ENCODE measurements around the gene RARB.
A peak's percentile ranks its signal among the peaks of the same experiment; 100 is the strongest.

Gene RARB

DNA sequence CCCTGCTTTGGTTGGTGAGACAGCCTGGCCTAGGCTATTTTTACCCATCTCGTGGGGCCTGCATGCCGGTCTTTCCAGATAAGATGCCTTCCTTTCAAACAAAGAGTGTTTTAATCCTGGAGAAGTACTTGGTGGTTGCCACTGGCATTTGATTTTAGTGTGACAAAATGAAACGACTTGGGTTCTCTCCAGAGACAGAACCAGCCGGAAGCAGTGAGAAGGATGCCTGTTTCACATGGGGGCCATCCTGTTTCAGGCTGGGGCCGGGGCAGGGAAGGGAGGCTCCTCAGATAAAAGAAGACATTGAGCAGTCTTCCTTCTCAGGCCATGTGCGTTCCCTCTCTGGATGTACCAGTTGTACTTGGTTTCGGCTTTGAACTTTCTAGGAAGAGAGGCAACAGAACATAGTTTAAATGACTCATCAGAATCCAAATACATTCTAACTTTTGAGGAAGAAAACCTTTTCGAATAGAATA is 161.8 kb downstream of the RARB start:
- DNase-seq (ENCODE audit: extremely low spot score), result no peak
- ChIA-PET CTCF (no interaction called here), POLR2A (no interaction called here)
- TF ChIP-seq ZNF384 (IDR thresholded peaks at IDR 0.05), result no peak
- TF ChIP-seq L3MBTL2 (conservative IDR thresholded peaks at IDR 0.05), result no peak
- TF ChIP-seq CTBP1 (IDR thresholded peaks at IDR 0.05; ENCODE audit: borderline replicate concordance), result no peak
- TF ChIP-seq TARDBP (IDR thresholded peaks at IDR 0.05), result no peak
- no peak for TF ChIP-seq HDGF (IDR thresholded peaks at IDR 0.05; ENCODE audit: borderline replicate concordance)
- TF ChIP-seq LEF1 (IDR thresholded peaks at IDR 0.05; ENCODE audit: borderline replicate concordance), result no peak
- TF ChIP-seq, protein P1, sequence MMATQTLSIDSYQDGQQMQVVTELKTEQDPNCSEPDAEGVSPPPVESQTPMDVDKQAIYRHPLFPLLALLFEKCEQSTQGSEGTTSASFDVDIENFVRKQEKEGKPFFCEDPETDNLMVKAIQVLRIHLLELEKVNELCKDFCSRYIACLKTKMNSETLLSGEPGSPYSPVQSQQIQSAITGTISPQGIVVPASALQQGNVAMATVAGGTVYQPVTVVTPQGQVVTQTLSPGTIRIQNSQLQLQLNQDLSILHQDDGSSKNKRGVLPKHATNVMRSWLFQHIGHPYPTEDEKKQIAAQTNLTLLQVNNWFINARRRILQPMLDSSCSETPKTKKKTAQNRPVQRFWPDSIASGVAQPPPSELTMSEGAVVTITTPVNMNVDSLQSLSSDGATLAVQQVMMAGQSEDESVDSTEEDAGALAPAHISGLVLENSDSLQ (IDR thresholded peaks at IDR 0.05), result no peak
- no peak for TF ChIP-seq NFRKB (IDR thresholded peaks at IDR 0.05)
- no peak for TF ChIP-seq SP1 (IDR thresholded peaks at IDR 0.05)
- no peak for TF ChIP-seq SUZ12 (IDR thresholded peaks at IDR 0.05)
- no peak for TF ChIP-seq FOXK2 (IDR thresholded peaks at IDR 0.05)
- TF ChIP-seq BHLHE40 (IDR thresholded peaks at IDR 0.05; ENCODE audit: borderline replicate concordance), result no peak
- TF ChIP-seq ELF4 (IDR thresholded peaks at IDR 0.05), result no peak
- TF ChIP-seq FOXA1 (IDR thresholded peaks at IDR 0.05), result no peak
- no peak for TF ChIP-seq ARNT (IDR thresholded peaks at IDR 0.05)
- no peak for TF ChIP-seq FOXM1 (IDR thresholded peaks at IDR 0.05; ENCODE audit: borderline replicate concordance)

DNA sequence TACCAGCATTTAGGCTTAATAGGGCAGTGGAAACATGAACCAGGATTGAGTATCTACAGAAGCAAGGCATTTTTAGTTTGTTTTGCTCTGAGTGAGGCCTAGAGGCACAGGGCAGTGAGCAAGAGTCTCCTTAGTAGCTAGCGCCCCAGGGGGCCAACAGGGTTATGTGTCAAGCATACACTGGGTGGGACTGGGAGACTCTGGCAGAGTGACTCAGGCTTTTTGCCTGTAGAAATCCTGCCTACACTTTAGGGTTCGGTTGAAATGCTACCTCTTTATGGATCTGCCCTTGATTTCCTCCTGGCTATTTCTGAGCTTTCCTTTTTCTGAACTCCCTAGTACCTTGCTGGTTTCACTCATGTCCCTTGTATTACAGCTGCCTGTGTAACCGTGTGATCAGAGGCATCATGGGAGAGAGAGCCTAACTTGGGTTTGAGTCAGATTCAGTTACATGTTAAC is 164.5 kb downstream of the RARB start:
- peak; percentile 22 for DNase-seq (ENCODE audit: extremely low spot score)
- no peak for TF ChIP-seq SP1 (IDR thresholded peaks at IDR 0.05)
- TF ChIP-seq ZNF384 (IDR thresholded peaks at IDR 0.05), result no peak
- no peak for TF ChIP-seq CTBP1 (IDR thresholded peaks at IDR 0.05; ENCODE audit: borderline replicate concordance)
- no peak for TF ChIP-seq FOXK2 (IDR thresholded peaks at IDR 0.05)
- TF ChIP-seq FOXM1 (IDR thresholded peaks at IDR 0.05; ENCODE audit: borderline replicate concordance), result no peak
- TF ChIP-seq L3MBTL2 (conservative IDR thresholded peaks at IDR 0.05), result no peak
- TF ChIP-seq, protein P1 (IDR thresholded peaks at IDR 0.05), result no peak
- no peak for TF ChIP-seq LEF1 (IDR thresholded peaks at IDR 0.05; ENCODE audit: borderline replicate concordance)
- no peak for TF ChIP-seq HDGF (IDR thresholded peaks at IDR 0.05; ENCODE audit: borderline replicate concordance)
- ChIA-PET CTCF (interaction anchor here (0.6 to 1.2 kb wide), 3 partner anchors 298 to 911 kb away, joined by 3 read pairs; no protein-coding TSS in a partner anchor), POLR2A (interaction anchor here (1.1 kb wide), 1 partner anchor 164 kb away, joined by 4 read pairs; the partner anchor contains the start of gene RARB)

DNA sequence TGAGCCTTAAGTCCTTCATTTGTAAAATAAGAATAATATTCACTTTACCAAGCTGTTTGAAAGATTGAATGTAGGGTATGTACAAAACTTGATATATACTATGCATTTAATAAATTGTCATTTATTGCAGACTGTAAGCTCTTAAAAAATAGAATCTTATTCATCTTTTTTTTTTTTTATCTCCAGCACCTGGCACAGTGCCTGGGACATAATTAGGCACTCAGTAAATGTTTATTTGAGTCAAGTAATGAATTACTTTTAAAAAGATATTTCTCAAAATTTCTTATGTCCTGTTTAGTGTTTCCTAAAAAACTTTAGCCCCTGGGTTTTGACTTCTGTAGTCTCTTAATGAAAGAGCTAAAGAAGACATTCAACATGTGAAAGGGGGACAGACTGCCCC is 164.9 kb downstream of the RARB start:
- TF ChIP-seq LEF1 (IDR thresholded peaks at IDR 0.05; ENCODE audit: borderline replicate concordance), result no peak
- no peak for TF ChIP-seq BHLHE40 (IDR thresholded peaks at IDR 0.05; ENCODE audit: borderline replicate concordance)
- TF ChIP-seq, protein P1 (IDR thresholded peaks at IDR 0.05), result no peak
- TF ChIP-seq FOXK2 (IDR thresholded peaks at IDR 0.05), result no peak
- no peak for TF ChIP-seq SP1 (IDR thresholded peaks at IDR 0.05)
- TF ChIP-seq TARDBP (IDR thresholded peaks at IDR 0.05), result no peak
- no peak for TF ChIP-seq L3MBTL2 (conservative IDR thresholded peaks at IDR 0.05)
- no peak for TF ChIP-seq ELF4 (IDR thresholded peaks at IDR 0.05)
- no peak for TF ChIP-seq ZNF384 (IDR thresholded peaks at IDR 0.05)
- TF ChIP-seq HDGF (IDR thresholded peaks at IDR 0.05; ENCODE audit: borderline replicate concordance), result no peak
- no peak for TF ChIP-seq NFRKB (IDR thresholded peaks at IDR 0.05)
- TF ChIP-seq CTBP1 (IDR thresholded peaks at IDR 0.05; ENCODE audit: borderline replicate concordance), result no peak
- no peak for TF ChIP-seq FOXA1 (IDR thresholded peaks at IDR 0.05)
- TF ChIP-seq SUZ12 (IDR thresholded peaks at IDR 0.05), result no peak
- no peak for TF ChIP-seq ARNT (IDR thresholded peaks at IDR 0.05)
- no peak for TF ChIP-seq FOXM1 (IDR thresholded peaks at IDR 0.05; ENCODE audit: borderline replicate concordance)
- ChIA-PET POLR2A (interaction anchor here (1.1 kb wide), 1 partner anchor 165 kb away, joined by 4 read pairs; the partner anchor contains the start of gene RARB), CTCF (interaction anchor here (0.6 to 1.2 kb wide), 4 partner anchors 299 to 912 kb away, joined by 3 read pairs; no protein-coding TSS in a partner anchor)
- DNase-seq (ENCODE audit: extremely low spot score), result no peak

DNA sequence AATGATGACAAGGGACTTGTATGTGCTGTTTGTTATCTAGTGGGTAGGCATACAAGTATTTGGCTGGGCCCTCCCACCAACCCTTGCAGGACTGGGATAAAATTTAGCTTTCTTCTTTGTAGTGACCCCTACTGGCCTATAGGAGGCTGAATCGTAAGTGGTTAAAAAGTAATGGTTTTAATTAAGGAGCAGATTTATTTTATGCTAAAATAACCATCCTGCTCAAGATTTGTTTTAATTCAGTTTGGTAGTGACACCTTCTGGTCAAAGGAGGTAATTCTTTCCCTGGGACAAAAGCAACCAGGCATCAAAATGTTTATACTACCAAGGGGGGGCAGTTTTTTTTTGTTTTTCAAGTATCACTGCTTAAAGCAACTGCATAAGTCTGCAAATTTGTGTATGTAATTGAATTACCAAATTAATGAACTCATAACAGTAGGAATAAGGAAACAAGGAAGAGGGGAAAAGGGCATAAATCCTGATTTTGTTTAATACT is 166.0 kb downstream of the RARB start:
- TF ChIP-seq FOXK2 (IDR thresholded peaks at IDR 0.05), result no peak
- TF ChIP-seq SP1 (IDR thresholded peaks at IDR 0.05), result no peak
- TF ChIP-seq HDGF (IDR thresholded peaks at IDR 0.05; ENCODE audit: borderline replicate concordance), result no peak
- no peak for TF ChIP-seq FOXA1 (IDR thresholded peaks at IDR 0.05)
- TF ChIP-seq BHLHE40 (IDR thresholded peaks at IDR 0.05; ENCODE audit: borderline replicate concordance), result no peak
- TF ChIP-seq NFRKB (IDR thresholded peaks at IDR 0.05), result no peak
- TF ChIP-seq, protein P1 (IDR thresholded peaks at IDR 0.05), result 0 out of 2 replicates have a peak, but pooled peaks have one; percentile 4
- TF ChIP-seq LEF1 (IDR thresholded peaks at IDR 0.05; ENCODE audit: borderline replicate concordance), result no peak
- ChIA-PET POLR2A (no interaction called here), CTCF (interaction anchor here (0.6 to 1.9 kb wide), 8 partner anchors 10 to 608 kb away, joined by 3 to 8 read pairs (median 4); no protein-coding TSS in a partner anchor)
- peak; percentile 48 for DNase-seq (ENCODE audit: extremely low spot score)

DNA sequence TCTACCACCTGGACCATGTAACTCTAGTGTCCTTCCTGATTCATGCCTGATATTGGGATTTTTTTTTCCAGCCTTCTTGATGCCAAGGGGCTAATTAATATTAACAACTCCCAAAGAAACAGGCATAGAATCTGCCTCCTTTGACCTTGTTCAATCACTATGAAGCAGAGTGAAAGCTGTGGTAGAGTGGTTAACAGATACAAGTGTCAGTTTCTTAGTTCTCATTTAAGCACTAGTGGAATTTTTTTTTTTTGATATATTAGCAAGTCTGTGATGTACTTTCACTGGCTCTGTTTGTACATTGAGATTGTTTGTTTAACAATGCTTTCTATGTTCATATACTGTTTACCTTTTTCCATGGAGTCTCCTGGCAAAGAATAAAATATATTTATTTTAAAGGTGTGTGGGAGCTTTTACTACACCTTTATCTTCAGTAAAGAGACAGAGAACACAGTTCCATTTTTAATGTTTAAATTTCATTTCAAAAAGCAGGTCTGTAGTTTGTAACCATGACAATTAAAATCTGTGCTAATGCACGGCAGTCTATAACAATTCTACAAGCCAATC is 169.6 kb downstream of the RARB start:
- no peak for DNase-seq (ENCODE audit: extremely low spot score)
- ChIA-PET CTCF (no interaction called here), POLR2A (no interaction called here)

More for the DNA sequence above, 169.6 kb downstream of the RARB start:
- TF ChIP-seq NFRKB (IDR thresholded peaks at IDR 0.05) (no peak), ZNF384 (IDR thresholded peaks at IDR 0.05) (no peak), BHLHE40 (IDR thresholded peaks at IDR 0.05; ENCODE audit: borderline replicate concordance) (no peak), HDGF (IDR thresholded peaks at IDR 0.05; ENCODE audit: borderline replicate concordance) (no peak), FOXM1 (IDR thresholded peaks at IDR 0.05; ENCODE audit: borderline replicate concordance) (no peak), L3MBTL2 (conservative IDR thresholded peaks at IDR 0.05) (no peak), ELF4 (IDR thresholded peaks at IDR 0.05) (no peak), SUZ12 (IDR thresholded peaks at IDR 0.05) (no peak), FOXK2 (IDR thresholded peaks at IDR 0.05) (no peak), CTBP1 (IDR thresholded peaks at IDR 0.05; ENCODE audit: borderline replicate concordance) (no peak), ARNT (IDR thresholded peaks at IDR 0.05) (no peak), LEF1 (IDR thresholded peaks at IDR 0.05; ENCODE audit: borderline replicate concordance) (no peak), FOXA1 (IDR thresholded peaks at IDR 0.05) (no peak), SP1 (IDR thresholded peaks at IDR 0.05) (no peak), TARDBP (IDR thresholded peaks at IDR 0.05) (no peak)
- TF ChIP-seq, protein P1 (IDR thresholded peaks at IDR 0.05), result no peak
